Right lobe of liver (tissue), 6 donors: ENCODE results near the gene ABHD5. TPM values are rescaled to one million over a fixed set of nuclear protein-coding genes. Genes with fewer than 3 reads are reported as not detected.
A peak's percentile ranks its signal among the peaks of the same experiment; 100 is the strongest.

Source experiments
- ATAC-seq, 4 donors: fragments of 200-7000 bp; cut with Tn5 transposase; one replicate each; pipeline ENCODE4 v1.9.1; 2020; ENCODE audit warnings: mild to moderate bottlenecking in 4 of 4, moderate library complexity in 4 of 4
- DNase-seq, 3 donors: peaks; one replicate each; pipeline ENCODE4 v3.0.0-alpha.2; 2020
- H3K27ac ChIP-seq, 3 donors: fragments of 200-600 bp; one replicate each; pipeline ENCODE4 v1.8.0; 2022
- H3K27me3 ChIP-seq, 2 donors: fragments of 200-600 bp; one replicate each; pipeline ENCODE4 v1.8.0; 2022
- H3K36me3 ChIP-seq, 4 donors: fragments of 200-600 bp; sonication (generic) in 1 of 4; one replicate each; pipeline versions ENCODE4 v1.5.1 to v1.8.0; 2017 to 2022; ENCODE audit warnings: control low read depth in 1 of 4
- H3K4me1 ChIP-seq, 4 donors: fragments of 200-600 bp; sonication (generic) in 1 of 4; one replicate each; pipeline versions ENCODE4 v1.5.1 to v1.8.0; 2017 to 2022; ENCODE audit warnings: control low read depth in 1 of 4
- H3K4me3 ChIP-seq, 3 donors: fragments of 200-600 bp; one replicate each; pipeline ENCODE4 v1.8.0; 2022
- H3K9me3 ChIP-seq, 4 donors: fragments of 200-600 bp; sonication (generic) in 1 of 4; one replicate each; pipeline versions ENCODE4 v1.5.1 to v1.8.0; 2017 to 2022; ENCODE audit warnings: control low read depth in 1 of 4
- CTCF ChIP-seq, 4 donors: fragments of 200-600 bp in 3 of 4; fragments of 450-650 bp in 1 of 4; IDR thresholded peaks; one replicate each; pipeline versions ENCODE4 v1.5.1 to v1.8.0; 2016 to 2022; ENCODE audit warnings: antibody characterized with exemption in 4 of 4, mild to moderate bottlenecking in 2 of 4
- POLR2A ChIP-seq: fragments of 450-650 bp; IDR thresholded peaks from one replicate; pipeline ENCODE4 v1.6.1; 2017; ENCODE audit warnings: antibody characterized with exemption, mild to moderate bottlenecking
- WGBS: methylation state at CpG from one replicate; pipeline ENCODE4 v1.1.6; 2018; ENCODE audit warnings: low coverage, low lambda C conversion rate; ENCODE audit not compliant: insufficient coverage; ENCODE audit errors: missing lambda C conversion rate; 5-methylcytosine and 5-hydroxymethylcytosine counted together
- intact Hi-C, 2 donors: fragments of 100-400 bp; cut with DNase I; formaldehyde crosslinking; loops; one replicate each; pipeline versions ENCODE4 v1.11.2 to v1.14.1; 2022
- total RNA-seq, 6 experiments: library from RNA; depleted of rRNA in 2 of 6; stranded (reverse); fragments of >200 nt in 2 of 6; fragmentation: NEBNext Ultra II Directional in 3 of 6; extraction: Animal tissue kit (Norgen Biotek cat#: 25700) in 3 of 6; gene quantifications; one replicate each; pipeline versions ENCODE4 v1.1.0 to v1.2.4, GENCODE V29; 2016 to 2023
- donor health status: DM: no; HTN: yes; CAD: no.
- donor health status: DM: no; HTN: no; CAD: no.
- donor health status: DM: no; HTN: no; CAD: no.
- donor health status: DM: no; HTN: yes; CAD: no.
- donor health status: DM: no; HTN: yes; CAD: no.

Gene ABHD5
- total RNA-seq, 6 experiments from 2014 or later, result 10.8 to 23.0 (median 14.6) TPM

GRCh38 chr3:43753741-43754715 is 63.3 kb downstream of the ABHD5 start:
- H3K27ac ChIP-seq, result no peak overlapping the region
- ATAC-seq, result peak in 2 of 4 donors; percentile 22 to 45
- H3K36me3 ChIP-seq, result no peaks in the 10 kb centered on the region
- intact Hi-C loops, result loop anchor here in 1 of 2 donors (10.0 kb wide), 1 partner anchor 451 kb away; no protein-coding TSS in a partner anchor
- no peaks in the 10 kb centered on the region for H3K4me1 ChIP-seq
- no peaks in the 10 kb centered on the region for H3K9me3 ChIP-seq
- H3K4me3 ChIP-seq, result no peak overlapping the region
- WGBS, result 71% methylated on average over 5 of the region's 5 CpGs
- TF ChIP-seq POLR2A (no peak), CTCF (IDR thresholded peaks at IDR 0.05) (no peak)
- no peak for DNase-seq
- H3K27me3 ChIP-seq, result no peaks in the 10 kb centered on the region

GRCh38 chr3:43755516-43756200 is 64.9 kb downstream of the ABHD5 start:
- TF ChIP-seq CTCF (IDR thresholded peaks at IDR 0.05), result no peak
- TF ChIP-seq POLR2A, result no peak
- no peaks in the 10 kb centered on the region for H3K27me3 ChIP-seq
- no peaks in the 10 kb centered on the region for H3K9me3 ChIP-seq
- no peak for ATAC-seq
- 43% methylated on average over 5 of the region's 8 CpGs for WGBS
- DNase-seq, result no peak
- no peaks in the 10 kb centered on the region for H3K36me3 ChIP-seq
- intact Hi-C loops, result loop anchor here in 1 of 2 donors (10.0 kb wide), 1 partner anchor 449 kb away; no protein-coding TSS in a partner anchor
- H3K27ac ChIP-seq, result no peak overlapping the region
- no peaks in the 10 kb centered on the region for H3K4me1 ChIP-seq
- no peak overlapping the region for H3K4me3 ChIP-seq

DNA sequence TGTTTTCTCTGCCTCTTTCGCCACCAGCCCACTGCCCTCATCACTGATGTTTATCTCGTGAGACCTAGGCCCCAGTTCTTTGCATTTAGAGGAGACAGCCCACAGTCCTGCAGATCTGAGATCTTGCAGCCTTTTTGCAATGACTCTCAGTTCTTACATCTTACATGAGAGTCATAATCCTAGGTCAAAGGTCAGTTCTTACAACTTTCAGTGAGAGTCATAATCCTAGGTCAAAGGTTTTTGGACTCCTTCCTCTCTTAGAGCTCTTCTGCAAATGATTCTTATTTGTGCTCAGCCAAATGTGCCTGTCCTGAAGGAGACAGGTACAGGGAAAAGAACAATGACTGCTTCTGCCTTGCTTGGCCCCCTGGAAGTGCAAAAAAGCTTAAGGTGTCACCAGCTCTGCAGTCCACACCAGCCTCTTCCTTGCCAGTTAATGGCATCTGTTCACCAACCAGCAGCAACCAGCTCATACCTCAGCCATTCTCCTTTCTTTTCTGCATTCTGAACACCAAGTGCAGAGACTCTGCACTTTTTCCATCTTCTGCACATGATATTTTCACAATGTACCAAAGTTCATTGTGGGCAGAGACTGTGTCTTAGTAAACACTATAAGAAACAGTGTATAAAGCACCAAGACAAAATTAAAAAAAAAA is 67.1 kb downstream of the ABHD5 start:
- no peak for TF ChIP-seq CTCF (IDR thresholded peaks at IDR 0.05)
- intact Hi-C loops, result loop anchor here in 1 of 2 donors (10.0 kb wide), 1 partner anchor 447 kb away; no protein-coding TSS in a partner anchor
- Histone ChIP-seq H3K36me3 (no peaks in the 10 kb centered on the region), H3K4me1 (no peaks in the 10 kb centered on the region), H3K27me3 (no peaks in the 10 kb centered on the region), H3K4me3 (no peak overlapping the region), H3K27ac (no peak overlapping the region), H3K9me3 (no peaks in the 10 kb centered on the region)
- DNase-seq (no peak), ATAC-seq (no peak)
- WGBS, result 74% methylated on average over 2 of the region's 2 CpGs

DNA sequence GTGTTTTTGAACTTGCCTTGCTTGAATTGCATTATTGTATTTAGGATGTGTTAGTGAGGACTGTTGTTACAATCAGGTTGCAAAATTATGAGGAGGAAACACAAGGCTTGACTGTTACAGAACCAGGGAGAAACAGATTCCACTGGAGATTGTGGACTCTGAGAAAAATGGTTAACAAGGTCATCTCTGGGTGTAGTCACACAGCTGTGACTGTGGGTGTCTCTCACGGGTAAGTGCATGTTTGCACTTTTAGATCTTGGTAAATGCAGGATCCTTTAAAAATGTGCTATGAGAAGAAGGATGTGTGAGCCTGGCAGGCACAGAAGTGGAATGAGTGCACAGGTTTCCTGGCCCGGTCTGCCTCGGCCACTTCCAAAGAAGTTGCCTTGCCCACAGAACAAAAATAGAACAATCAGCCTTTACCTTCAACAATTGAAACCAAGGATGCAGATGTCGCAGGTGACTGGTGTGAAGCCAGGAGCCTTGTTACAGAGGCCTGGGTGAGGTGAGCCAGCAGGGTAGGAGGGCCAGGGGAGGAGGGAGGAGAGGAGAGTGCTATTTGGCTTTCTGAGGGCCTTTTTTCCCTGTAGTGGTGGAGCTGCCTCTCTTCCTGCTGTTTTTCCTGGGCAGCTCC is 68.0 kb downstream of the ABHD5 start:
- 40% methylated on average over 4 of the region's 4 CpGs for WGBS
- Histone ChIP-seq H3K27me3 (no peaks in the 10 kb centered on the region), H3K27ac (no peak overlapping the region), H3K36me3 (no peaks in the 10 kb centered on the region), H3K4me3 (no peak overlapping the region), H3K9me3 (no peaks in the 10 kb centered on the region), H3K4me1 (no peaks in the 10 kb centered on the region)
- no peak for DNase-seq
- intact Hi-C loops, result loop anchor here in 1 of 2 donors (10.0 kb wide), 1 partner anchor 446 kb away; no protein-coding TSS in a partner anchor
- ATAC-seq, result no peak
- no peak for TF ChIP-seq CTCF (IDR thresholded peaks at IDR 0.05)
- no peak for TF ChIP-seq POLR2A
